HG02623 (cell line): ENCODE results near the gene BRINP2.

Experiments used
- ATAC-seq: cut with Tn5 transposase; IDR thresholded peaks from one replicate; pipeline ENCODE4 v1.9.1; 2021; ENCODE audit warnings: moderate library complexity; ENCODE audit not compliant: unreplicated experiment

The BRINP2 gene, protein sequence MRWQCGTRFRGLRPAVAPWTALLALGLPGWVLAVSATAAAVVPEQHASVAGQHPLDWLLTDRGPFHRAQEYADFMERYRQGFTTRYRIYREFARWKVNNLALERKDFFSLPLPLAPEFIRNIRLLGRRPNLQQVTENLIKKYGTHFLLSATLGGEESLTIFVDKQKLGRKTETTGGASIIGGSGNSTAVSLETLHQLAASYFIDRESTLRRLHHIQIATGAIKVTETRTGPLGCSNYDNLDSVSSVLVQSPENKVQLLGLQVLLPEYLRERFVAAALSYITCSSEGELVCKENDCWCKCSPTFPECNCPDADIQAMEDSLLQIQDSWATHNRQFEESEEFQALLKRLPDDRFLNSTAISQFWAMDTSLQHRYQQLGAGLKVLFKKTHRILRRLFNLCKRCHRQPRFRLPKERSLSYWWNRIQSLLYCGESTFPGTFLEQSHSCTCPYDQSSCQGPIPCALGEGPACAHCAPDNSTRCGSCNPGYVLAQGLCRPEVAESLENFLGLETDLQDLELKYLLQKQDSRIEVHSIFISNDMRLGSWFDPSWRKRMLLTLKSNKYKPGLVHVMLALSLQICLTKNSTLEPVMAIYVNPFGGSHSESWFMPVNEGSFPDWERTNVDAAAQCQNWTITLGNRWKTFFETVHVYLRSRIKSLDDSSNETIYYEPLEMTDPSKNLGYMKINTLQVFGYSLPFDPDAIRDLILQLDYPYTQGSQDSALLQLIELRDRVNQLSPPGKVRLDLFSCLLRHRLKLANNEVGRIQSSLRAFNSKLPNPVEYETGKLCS

DNA sequence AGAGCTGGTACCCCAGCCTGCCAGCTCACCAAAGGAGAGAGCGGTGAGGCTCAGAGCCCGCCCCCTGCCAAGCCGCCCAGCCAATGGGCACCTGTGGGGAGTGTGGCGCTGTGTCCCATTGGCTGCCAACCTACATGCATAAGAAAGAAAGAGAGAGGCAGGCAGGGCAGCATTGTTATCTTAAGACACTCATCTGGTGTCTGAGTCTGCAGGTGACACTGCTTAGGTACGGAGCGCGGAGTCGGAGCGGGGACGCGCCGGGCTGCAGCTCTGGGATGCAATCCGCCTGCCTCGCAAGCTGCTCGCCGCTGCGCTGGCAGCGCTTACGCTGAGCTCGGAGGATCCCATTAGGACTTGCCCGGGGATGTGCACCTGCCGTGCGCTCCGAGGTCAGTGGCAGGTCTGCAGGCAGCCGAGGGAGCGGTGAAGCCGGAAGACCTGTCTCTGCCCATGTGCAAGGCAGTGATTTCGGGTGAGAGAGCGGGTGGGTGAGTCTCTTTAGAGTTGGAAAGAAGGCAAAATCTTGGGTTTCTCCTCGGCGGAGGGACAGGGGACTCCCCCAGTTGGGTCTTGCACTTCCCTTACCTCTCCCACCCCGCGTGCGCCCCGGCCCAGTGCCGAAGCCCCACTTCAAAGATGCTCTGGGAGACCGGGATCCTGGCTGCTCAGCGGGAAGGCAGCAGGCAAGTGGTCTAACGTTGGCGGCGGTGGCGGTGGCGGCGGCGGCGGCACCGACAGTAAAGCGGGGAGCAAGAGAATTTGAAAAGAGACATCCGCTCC lies at the start of gene BRINP2:
Gene BRINP2, plus strand, starts transcription at position 203 of the 780 bp plus-strand sequence. CDS start 58,919 bp downstream, outside the sequence.
- ATAC-seq: no peak

DNA sequence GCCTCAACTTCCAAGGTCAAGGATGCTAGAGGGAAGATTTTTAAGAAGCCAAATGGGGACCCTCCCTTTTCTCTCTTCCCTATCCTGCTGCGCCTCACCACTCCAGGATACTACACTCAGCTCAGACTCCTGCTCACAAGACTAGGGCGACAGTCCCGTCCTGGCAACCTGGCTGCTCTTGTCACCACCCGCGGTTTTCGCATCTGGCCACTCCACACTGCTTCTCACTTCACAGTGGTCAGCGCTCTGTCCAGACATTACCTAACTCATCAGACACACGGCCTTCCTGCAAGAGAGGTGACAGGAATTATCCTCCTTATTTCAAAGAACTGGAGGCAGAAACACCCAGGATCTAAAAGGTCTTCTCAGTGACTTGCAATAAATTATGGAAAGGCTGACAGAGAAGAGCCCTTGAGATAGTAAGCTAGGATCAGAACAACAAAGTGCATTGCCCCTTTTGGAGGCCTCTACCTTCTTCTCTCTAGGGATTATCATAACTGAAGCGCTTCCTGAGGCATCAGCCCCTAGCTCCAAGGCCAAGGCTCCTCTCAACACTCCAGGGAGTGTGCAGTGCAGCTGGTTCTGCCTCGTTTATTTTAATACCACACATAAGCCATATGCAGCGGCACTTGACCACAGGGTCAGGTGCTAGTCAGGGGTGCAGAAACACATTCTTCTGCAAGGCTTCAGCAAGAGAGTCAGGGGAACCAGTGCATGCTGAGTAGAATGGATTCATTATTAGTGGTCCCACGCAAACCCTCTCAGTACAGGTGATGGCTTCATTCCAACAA lies 48.1 kb upstream of the BRINP2 start:
- no peak for ATAC-seq

DNA sequence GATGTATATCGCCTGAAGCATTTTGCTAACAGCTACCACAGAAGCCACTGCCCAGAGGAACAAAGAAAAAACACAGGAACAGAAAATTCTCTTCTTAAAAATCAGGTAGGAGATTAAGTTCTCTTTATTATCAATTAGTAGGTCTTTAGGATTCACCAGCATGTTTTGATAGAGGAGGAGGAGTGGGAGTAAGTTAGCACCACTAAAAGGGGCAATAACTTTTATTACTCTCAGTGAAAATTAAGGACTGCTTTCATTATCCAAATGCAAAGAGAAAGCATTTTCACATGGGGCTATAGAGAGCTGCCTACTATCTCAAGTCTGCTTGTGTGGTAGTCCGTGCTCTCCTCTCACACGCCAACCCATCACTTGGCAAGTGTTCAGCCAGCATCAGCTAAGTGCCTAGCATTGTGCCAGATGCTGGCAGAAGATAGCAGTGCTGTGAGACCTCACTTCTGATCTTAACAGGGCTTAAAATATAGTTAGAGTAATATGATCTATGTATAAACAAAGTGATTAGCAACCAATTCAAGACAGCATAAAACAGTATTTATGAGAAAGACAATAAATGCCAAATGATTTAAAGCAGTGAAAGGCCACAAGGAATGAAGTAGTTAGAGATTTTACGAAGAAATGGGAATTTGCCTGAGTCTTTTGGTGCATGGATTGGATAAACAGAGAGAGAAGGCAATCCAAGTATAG lies 46.0 kb upstream of the BRINP2 start:
- ATAC-seq: no peak

DNA sequence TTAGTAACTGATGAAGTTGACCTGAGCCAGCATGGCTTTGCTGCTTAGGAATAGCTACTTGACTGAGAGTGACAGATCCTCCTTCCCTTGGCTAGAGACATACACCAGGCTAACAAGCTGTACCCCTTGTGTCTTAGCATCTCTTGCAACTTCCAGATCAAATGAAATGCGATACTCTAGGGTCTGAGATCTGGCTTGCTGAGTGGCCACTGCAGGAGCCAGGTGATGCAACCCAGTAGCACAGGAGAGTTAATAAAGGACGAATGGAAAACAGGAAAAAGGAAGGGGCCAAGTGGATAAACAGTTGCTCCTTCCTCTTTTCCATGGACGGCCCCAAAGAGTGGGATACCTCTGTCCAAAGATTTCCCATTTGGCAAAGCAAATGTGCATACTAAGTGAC lies 44.5 kb upstream of the BRINP2 start:
- ATAC-seq: no peak

DNA sequence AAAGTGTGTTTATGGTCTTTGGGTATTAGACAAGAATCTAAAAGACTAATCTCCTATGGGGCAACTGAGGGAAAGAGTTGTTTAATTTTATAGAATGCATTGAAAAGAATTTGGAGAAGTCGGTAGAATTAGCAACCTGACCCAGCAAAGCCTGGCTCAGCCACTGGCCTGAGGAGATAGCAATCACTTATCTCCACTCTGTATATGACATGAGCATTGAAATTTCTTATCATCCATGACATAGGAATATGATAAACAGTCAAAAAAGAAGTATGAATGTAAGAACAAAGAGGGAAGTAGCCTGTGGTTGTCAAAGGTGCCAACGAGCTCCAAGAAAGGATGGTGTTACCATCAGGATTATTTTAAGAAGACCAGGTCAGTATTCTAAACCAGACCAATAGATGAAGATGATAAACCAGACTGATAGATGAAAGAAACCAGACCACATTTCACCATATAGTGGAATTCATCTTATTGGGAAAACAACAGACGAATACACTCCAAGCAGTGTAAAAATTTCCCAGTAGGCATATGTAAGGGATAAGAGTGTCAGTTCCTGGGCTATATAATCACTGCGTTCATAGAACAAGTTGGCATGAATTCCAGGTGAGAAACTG lies 42.0 kb upstream of the BRINP2 start:
- ATAC-seq: no peak

DNA sequence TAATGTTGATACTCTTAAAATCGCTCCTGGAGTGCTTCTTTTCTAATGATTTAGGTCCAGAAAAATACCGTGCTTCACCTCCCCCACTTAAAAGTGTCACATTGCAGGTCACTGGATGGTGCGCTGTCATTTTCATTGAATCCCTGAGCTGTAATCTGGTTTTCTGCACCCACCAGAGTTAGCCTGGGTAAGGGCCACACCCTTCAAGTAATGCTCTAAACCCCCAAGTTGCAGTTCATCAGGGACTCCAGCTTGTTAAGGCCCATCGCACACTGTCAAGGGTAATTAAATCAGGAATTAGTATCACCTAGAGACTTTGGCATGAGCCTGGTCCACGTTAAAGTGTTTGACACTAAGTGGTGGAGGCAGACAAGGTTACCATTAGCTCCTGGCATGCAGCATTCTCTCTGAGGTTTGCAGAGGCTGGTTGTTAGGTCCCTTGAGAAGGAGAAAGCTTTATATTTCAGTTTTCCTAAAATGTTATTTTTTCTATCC lies 40.3 kb upstream of the BRINP2 start:
- ATAC-seq: no peak

DNA sequence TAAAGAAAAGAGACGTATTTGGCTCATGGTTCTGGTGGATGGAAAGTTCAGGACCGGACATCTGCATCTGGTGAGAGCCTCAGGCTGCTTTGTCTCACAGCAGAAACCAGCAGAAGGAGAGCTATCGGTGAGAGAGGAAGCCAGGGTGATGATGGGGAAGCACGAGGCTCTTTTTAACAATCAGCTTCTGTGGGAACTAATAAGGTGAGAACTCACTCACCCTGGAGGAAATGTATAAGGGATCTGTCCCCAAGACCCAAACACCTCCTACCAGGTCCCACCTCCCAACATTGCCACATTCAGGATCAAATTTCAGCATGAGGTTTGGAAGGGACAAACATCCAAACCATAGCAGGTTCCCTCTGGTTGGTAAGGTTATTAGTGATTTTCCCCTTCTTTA lies 39.0 kb upstream of the BRINP2 start:
- no peak for ATAC-seq

DNA sequence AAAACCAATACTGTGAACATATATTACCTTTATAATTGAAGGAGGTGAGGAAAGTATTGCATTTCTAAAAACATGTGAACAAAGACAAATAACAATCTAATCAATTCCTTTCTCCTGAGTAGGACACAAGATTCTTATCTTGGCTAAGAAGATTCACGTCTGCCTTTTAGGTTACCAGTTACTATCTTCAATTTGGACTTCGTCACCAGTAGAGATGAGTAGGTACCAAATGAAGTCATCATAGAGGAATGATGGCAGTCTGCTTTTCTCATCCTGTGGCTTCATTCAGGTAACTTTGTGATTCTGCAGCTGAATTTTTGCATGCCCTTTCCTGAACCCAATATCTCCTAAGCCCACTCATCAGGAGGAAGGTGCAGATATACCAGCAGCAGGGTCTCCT lies 38.6 kb upstream of the BRINP2 start:
- ATAC-seq: no peak

DNA sequence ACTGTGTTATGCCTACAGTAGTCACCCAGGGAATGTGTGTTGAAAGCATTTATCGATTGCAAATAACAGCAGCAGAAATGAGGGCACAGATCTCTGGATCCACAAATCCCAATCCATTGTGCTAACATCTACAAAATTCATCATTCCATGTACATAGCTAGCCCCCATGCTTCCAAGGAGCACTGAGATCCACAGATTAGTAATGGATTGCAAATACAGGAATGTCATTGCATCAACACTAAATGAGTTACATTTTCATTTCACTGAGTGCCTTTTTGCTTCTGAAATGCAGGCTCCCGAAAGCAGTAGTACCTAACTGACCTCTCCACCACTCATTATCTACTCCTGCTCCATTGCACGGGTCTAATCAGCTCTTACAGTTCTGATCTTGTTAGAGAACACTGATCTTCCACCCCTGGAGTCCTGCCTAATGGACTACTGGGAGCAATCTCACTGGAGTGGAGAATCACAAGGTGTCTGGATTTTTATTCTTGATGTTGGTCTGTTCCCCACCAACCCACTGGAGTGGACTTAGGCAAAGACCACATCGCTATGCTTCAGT lies 36.7 kb upstream of the BRINP2 start:
- ATAC-seq: no peak

DNA sequence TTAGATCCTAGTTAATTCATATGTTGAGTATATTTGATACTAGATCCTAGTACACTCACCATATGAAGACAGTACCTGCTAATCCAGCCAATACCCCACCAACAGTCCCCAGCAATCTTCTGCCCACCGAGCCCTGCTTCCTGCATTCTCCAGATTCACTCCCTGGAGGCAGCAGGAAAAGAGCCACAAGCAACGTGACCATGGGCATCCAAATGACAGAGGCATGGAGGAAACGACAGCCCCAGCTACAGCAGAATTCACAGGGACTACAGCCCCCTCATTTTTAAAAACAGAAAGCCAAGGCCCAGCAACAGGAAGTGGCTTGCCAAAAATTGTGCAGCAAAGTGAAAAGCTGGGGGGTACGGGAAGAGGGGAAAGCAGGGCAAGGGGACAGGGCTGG lies 35.5 kb upstream of the BRINP2 start:
- no peak for ATAC-seq

DNA sequence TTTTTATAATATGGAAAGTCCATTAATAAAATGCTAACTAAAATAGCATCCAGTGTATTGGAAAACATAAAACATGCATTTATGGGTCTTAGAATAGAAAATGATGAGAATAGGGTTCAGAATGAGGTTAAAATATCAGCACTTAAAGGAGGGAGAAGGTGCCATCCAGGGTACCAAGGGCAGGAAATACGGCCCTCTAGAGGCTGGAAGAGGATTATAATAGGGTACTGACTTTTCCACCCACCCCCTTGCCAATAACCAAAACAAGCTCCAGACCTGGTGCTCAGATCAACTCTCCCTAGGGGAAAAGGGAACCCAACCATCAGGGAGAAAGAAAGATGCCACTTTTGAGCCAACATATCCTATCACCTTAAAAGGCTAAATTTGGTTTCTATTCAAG lies 32.9 kb upstream of the BRINP2 start:
- ATAC-seq: no peak

DNA sequence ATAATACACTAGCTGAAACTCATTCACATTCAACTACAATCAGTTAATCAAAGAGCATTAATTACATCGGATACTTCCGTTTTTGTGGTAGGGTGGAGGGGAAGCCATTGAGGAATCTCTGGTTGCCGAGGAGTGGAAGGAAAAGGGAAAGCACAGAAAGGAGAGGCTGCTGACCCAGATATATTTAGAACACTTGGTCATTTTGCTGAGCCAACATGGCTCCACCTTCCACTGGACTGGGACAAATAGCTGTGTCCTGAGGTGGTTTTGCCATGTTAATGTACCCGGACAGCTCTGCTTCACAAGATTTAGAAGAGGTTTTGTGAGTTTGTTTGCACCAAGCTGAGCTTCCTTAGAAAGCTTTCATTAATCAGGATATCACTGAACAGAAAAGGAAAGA lies 32.4 kb upstream of the BRINP2 start:
- ATAC-seq: no peak

DNA sequence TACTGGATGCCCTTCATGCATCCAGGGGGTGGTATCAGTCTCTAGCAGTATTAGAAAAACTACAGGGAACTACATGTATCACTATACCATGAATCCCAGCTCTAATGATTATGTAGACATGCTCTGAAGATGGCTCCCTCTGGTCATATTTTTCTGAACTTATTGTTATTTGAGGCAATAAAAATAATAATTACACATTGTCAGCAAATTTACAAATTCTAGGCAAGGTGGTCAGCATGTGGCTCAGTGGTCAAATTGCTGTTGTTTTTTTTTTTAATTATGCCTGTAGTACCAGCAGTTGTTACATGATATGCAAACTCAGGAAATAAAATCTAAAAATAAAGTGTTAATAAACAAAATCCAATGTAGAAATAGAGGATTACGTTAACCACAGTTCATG lies 28.7 kb upstream of the BRINP2 start:
- ATAC-seq: no peak

DNA sequence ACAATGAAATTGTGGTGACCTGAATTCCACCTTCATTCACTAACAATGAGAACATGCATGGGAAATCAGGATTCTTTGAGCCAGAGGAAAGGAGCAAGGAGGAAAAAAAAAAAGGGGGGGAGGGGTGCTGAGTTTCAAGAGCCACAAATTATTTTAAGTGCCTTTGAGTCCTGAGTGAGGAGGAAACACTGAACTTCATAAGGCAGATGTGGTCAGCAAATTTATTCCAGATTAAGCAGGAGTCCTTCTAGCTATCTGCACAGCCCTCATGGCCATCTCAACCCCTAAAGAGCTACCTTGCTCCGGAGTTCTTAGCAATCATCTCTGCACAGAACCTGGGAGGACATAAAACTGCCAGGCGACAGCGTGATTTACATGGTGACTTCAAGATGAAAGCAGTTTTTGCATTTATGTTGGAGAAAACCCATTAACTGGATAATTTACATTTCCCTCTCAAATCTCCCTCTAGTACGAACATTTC lies 27.9 kb upstream of the BRINP2 start:
- no peak for ATAC-seq

DNA sequence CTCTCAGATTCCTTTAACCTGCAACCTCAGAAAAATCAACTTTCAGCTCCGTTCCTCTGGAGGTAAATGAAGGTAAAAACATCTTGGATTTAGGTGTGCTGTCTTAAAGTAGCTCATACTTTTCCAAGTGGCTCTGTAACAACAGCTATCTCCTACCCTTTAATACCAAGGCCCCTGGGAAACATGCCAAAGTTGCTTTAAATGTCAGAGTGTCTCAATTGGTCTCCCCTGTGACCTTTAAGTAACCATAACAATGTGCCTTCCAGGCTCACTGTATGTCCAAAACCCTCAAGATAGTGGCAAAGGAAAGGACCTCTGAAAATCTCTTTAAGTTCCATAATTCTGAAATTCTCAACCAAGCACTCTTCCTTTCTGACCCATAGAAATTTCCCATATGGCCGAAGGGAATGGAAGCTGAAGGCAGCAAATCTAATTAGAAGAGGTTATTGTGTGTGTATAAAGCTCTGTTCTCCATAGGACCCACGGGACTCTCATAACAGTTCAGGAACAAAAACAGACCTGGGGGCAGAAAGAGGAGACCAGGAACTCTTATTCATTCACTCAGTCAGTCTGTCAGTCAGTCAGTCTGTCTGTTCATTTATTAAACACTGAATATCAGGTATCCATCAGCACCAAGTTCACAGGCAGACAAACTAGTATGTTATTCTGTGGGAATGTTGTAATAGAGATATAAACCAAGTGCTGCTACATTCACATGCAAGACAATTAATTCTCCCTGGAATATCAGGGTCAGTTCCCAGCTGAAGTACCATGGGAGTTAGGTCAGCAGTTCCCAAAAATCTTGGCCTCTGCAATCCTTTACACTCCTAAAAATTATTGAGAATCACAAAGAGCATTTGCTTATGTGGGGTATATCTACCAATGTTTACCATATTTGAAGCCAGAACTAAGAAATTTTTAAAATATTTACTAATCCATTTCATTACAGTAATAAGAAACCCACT lies 25.4 kb upstream of the BRINP2 start:
- ATAC-seq: no peak

DNA sequence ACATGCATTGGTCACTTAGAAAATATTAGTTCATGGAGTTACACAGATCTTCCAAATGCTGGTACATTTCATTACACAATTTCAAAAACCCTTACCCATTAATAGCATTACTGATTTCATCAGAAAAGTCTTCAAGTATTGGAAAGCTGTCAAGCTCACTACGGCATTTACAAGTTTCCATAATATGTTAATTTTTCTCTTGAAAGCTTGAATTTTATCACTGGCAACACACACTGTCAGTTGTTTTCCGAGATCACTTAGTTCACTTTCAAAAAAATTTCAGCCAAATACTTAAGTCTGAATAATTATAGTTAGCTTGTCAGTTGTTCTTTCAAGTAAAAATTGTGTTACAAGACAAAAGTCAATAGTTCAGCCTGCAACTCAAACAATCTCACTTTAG lies 24.3 kb upstream of the BRINP2 start:
- ATAC-seq: no peak

DNA sequence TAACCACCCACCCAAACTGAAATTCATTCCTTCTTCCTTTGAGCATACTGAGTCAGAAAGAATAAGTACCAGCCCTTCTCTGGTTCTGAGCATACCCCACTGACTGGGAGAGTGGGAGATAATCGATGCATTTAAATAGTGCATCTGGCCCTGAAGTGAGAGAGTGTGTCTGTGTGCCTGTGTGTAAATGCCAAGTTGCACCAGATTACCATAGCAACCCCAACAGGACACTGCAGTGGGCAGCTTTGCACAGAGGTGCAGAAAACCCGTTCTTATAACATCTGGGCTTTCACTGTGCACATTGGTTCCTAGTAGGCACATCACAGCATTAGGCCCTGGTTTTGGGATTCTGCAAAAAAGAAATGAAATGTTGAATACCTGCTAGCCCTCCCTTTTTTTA lies 8.5 kb upstream of the BRINP2 start:
- no peak for ATAC-seq

DNA sequence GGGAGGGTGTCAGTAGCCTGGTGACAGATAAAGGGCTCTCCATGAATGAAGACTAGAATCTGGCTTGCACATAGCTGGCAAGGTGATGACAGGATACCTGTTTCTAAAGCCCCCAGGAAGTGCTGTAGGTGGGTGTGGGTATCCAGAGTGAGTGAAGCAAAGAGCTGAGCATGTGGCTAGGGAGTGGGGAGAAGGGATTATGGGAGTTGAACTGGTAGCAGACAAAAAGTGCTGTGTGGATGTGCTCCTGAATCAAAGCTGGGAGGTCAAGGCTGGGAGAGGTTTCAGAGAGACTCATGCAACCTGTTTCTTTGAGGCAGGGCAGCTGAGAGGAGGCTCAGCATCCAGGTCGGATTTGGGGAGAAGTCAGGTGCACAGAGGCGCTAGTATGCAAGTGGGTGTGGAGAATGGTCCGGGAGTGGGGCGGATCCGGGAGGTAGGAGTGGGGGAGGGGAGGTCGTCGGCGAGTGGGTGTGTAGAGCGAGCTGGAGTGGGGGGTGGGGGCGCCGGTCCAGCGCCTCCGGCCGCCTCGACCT lies 6.8 kb upstream of the BRINP2 start:
- ATAC-seq: no peak
